HepG2 (cell line): Measurements from ENCODE around the gene TARM1. TPM values are rescaled to one million over a fixed set of nuclear protein-coding genes. Genes with fewer than 3 reads are reported as not detected.
A peak's percentile ranks its signal among the peaks of the same experiment; 100 is the strongest.

ENCODE experiments used
- CAMTA2 ChIP-seq: sonication (generic); formaldehyde crosslinking; IDR thresholded peaks from 2 replicates; pipeline ENCODE4 v1.4.0; 2020; ENCODE audit warnings: mild to moderate bottlenecking, missing genetic modification reagents, borderline replicate concordance
- ETV6 ChIP-seq: sonication (generic); formaldehyde crosslinking; conservative IDR thresholded peaks from 2 replicates; pipeline ENCODE4 v1.4.0; 2020; ENCODE audit warnings: missing genetic modification reagents
- KDM2A ChIP-seq: sonication (generic); formaldehyde crosslinking; IDR thresholded peaks from 2 replicates; pipeline ENCODE4 v1.4.0; 2020; ENCODE audit warnings: low read depth, missing genetic modification reagents, borderline replicate concordance
- MED13 ChIP-seq: sonication (generic); formaldehyde crosslinking; IDR thresholded peaks from 2 replicates; pipeline ENCODE4 v1.5.0; 2020; ENCODE audit warnings: missing genetic modification reagents
- MLLT10 ChIP-seq: sonication (generic); formaldehyde crosslinking; IDR thresholded peaks from 2 replicates; pipeline ENCODE4 v1.4.0; 2020; ENCODE audit warnings: missing genetic modification reagents
- RERE ChIP-seq: IDR thresholded peaks from 2 replicates; pipeline ENCODE4 v1.6.1; 2016; ENCODE audit warnings: low read depth, missing genetic modification reagents, missing compliant biosample characterization
- SKI ChIP-seq: fragments of 450-650 bp; IDR thresholded peaks from one replicate; pipeline ENCODE4 v1.6.1; 2018; ENCODE audit warnings: mild to moderate bottlenecking; ENCODE audit not compliant: partially characterized antibody
- SMARCC2 ChIP-seq: fragments of 450-650 bp; IDR thresholded peaks from 2 replicates; pipeline ENCODE4 v1.6.1; 2017; ENCODE audit warnings: antibody characterized with exemption, mild to moderate bottlenecking
- TFDP1 ChIP-seq: IDR thresholded peaks from 2 replicates; pipeline ENCODE4 v1.6.1; 2016; ENCODE audit warnings: missing compliant biosample characterization, missing genetic modification reagents, borderline replicate concordance
- XBP1 ChIP-seq: sonication (generic); formaldehyde crosslinking; IDR thresholded peaks from 2 replicates; pipeline ENCODE4 v1.5.0; 2020; ENCODE audit warnings: missing genetic modification reagents
- ZNF264 ChIP-seq: sonication (generic); formaldehyde crosslinking; IDR thresholded peaks from 2 replicates; pipeline ENCODE4 v1.4.0; 2020; ENCODE audit warnings: missing genetic modification reagents
- ZNF335 ChIP-seq: sonication (generic); formaldehyde crosslinking; IDR thresholded peaks from 2 replicates; pipeline ENCODE4 v1.4.0; 2020; ENCODE audit warnings: missing genetic modification reagents
- ZNF431 ChIP-seq: sonication (generic); formaldehyde crosslinking; IDR thresholded peaks from 2 replicates; pipeline ENCODE4 v1.9.0; 2022; ENCODE audit warnings: missing genetic modification reagents, low read depth, mild to moderate bottlenecking, borderline replicate concordance
- ZSCAN12 ChIP-seq: sonication (generic); formaldehyde crosslinking; IDR thresholded peaks from 2 replicates; pipeline ENCODE4 v1.9.0; 2021; ENCODE audit warnings: mild to moderate bottlenecking, missing genetic modification reagents
- ZSCAN9 ChIP-seq: IDR thresholded peaks from 2 replicates; pipeline ENCODE4 v1.6.1; 2016; ENCODE audit warnings: borderline replicate concordance
- polyA plus RNA-seq, 8 experiments: library from polyadenylated mRNA; depleted of rRNA in 3 of 8; stranded (reverse) in 7 of 8; unstranded in 1 of 8; fragments of >200 nt; fragmentation: Illumina TruSeq in 4 of 8; extraction: Trizol in 4 of 8; gene quantifications; 2 replicates each; pipeline versions ENCODE4 v1.2.1 to v1.2.3, GENCODE V29; 2011 to 2016; ENCODE audit warnings: low read depth in 4 of 8, missing spikeins in 1 of 8, mixed read lengths in 1 of 8; ENCODE audit not compliant: insufficient read depth in 1 of 8
- total RNA-seq, 5 experiments: library from RNA; depleted of rRNA; stranded (reverse); fragments of >200 nt; fragmentation: Illumina TruSeq; extraction: Trizol; gene quantifications; 2 replicates each; pipeline ENCODE4 v1.2.3, GENCODE V29; 2016; ENCODE audit warnings: low read depth in 1 of 5
- TF ChIP-seq, protein P1 (sequence below): sonication (generic); formaldehyde crosslinking; IDR thresholded peaks from 2 replicates; pipeline ENCODE4 v1.8.0; 2022; ENCODE audit warnings: missing genetic modification reagents, mild to moderate bottlenecking, inconsistent platforms, borderline replicate concordance
- TF ChIP-seq, protein P2 (sequence below): sonication (generic); formaldehyde crosslinking; IDR thresholded peaks from 2 replicates; pipeline ENCODE4 v1.9.0; 2021; ENCODE audit warnings: missing genetic modification reagents, borderline replicate concordance

The TARM1 gene
- total and polyA plus RNA-seq, 2 of the 13 experiments (the other 11 are each of a cell fraction or from before 2014, with no cell fraction given), result not detected

DNA sequence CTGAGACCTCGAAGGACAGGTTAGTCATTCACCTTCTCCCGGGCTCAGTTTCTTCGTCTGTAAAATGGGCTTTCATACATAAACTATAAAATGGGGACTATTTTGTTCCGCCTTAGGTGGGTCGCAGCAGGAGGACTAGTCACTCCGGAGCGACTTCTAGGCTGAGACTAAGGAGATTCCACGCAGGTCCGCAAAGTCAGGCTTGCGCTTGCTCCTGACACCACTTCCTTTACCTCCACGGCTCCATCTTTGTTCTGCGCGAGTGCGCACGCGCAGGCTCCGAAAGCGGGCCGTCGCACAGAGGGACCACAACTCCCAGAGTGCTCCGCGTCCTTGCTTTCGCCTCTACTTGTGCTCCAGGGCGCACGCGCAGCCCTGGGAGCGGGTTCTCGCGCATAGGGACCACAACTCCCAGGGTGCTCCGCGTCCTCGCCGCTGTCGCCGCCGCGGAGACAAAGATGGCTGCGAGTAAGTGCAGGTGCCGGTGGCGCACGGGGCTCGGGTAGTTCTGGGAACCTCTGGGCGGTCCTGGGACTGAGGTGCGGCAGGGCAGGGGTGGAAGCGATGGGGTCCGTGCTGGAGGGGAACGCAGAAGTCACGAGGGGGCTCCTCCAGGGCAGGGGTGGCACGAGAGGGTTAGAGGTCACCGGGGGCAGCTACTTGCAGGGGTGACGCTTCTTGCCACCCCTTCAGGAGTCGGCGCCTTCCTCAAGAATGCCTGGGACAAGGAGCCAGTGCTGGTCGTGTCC lies 21.4 kb upstream of the TARM1 start, which contains the start of gene NDUFA3 (continued):
- TF ChIP-seq, protein P1, sequence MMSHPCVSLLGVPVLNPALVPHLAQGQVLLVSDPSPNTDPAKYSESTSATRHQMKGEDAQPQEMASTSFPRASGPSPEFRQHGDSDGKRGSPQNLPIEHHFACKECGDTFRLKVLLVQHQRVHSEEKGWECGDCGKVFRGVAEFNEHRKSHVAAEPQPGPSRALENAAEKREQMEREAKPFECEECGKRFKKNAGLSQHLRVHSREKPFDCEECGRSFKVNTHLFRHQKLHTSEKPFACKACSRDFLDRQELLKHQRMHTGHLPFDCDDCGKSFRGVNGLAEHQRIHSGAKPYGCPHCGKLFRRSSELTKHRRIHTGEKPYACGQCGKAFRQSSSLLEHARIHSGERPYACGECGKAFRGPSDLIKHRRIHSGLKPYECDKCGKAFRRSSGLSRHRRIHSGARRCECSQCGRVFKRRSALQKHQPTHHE (CRISPR knock-in tag), result no peak
- TF ChIP-seq MLLT10 (CRISPR knock-in tag), result no peak
- peak; percentile 57; the same call in 1 of the 2 replicates for TF ChIP-seq TFDP1 (CRISPR knock-in tag)
- TF ChIP-seq MED13 (CRISPR knock-in tag), result no peak
- TF ChIP-seq, protein P2, sequence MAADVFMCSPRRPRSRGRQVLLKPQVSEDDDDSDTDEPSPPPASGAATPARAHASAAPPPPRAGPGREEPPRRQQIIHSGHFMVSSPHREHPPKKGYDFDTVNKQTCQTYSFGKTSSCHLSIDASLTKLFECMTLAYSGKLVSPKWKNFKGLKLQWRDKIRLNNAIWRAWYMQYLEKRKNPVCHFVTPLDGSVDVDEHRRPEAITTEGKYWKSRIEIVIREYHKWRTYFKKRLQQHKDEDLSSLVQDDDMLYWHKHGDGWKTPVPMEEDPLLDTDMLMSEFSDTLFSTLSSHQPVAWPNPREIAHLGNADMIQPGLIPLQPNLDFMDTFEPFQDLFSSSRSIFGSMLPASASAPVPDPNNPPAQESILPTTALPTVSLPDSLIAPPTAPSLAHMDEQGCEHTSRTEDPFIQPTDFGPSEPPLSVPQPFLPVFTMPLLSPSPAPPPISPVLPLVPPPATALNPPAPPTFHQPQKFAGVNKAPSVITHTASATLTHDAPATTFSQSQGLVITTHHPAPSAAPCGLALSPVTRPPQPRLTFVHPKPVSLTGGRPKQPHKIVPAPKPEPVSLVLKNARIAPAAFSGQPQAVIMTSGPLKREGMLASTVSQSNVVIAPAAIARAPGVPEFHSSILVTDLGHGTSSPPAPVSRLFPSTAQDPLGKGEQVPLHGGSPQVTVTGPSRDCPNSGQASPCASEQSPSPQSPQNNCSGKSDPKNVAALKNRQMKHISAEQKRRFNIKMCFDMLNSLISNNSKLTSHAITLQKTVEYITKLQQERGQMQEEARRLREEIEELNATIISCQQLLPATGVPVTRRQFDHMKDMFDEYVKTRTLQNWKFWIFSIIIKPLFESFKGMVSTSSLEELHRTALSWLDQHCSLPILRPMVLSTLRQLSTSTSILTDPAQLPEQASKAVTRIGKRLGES (CRISPR knock-in tag), result no peak
- TF ChIP-seq SMARCC2, result no peak
- no peak for TF ChIP-seq ETV6
- TF ChIP-seq ZNF264 (CRISPR knock-in tag), result 0 out of 2 replicates have a peak, but pooled peaks have one; percentile 40
- TF ChIP-seq RERE, result no peak
- peak; percentile 85; the same call in 1 of the 2 replicates for TF ChIP-seq ZNF335 (CRISPR knock-in tag)
- TF ChIP-seq SKI, result no peak
- TF ChIP-seq CAMTA2, result peak; percentile 66; the same call in 1 of the 2 replicates
- no peak for TF ChIP-seq ZSCAN12 (CRISPR knock-in tag)
- TF ChIP-seq KDM2A (CRISPR knock-in tag), result peak; percentile 92
- TF ChIP-seq ZNF431 (CRISPR knock-in tag), result no peak
- no peak for TF ChIP-seq XBP1 (CRISPR knock-in tag)
- TF ChIP-seq ZSCAN9, result peak; percentile 71; the same call in 1 of the 2 replicates
